CD14-positive monocyte (primary cell): ENCODE results near the gene KIAA0040. TPM values are rescaled to one million over a fixed set of nuclear protein-coding genes. Genes with fewer than 3 reads are reported as not detected.

ENCODE experiments used
- DNase-seq, 3 donors: peaks; one replicate each; pipeline ENCODE4 v3.0.0-alpha.2; 2011 to 2022
- H2AFZ ChIP-seq: 2 replicates; pipeline ENCODE4 v1.6.0; 2012; ENCODE audit warnings: mild to moderate bottlenecking, low read depth, low read length, inconsistent platforms; ENCODE audit not compliant: insufficient read depth, poor library complexity, severe bottlenecking
- H3K27ac ChIP-seq, 2 donors: 1 replicate in 1 of 2; 2 replicates in 1 of 2; pipeline ENCODE4 v1.5.1; 2012 to 2013; ENCODE audit warnings: low read length in 2 of 2, control low read depth in 1 of 2, inconsistent platforms in 1 of 2, low read depth in 1 of 2, mild to moderate bottlenecking in 1 of 2
- H3K27me3 ChIP-seq, 2 donors: one replicate each; pipeline versions ENCODE4 v1.6.0 to v1.6.1; 2011 to 2013; ENCODE audit warnings: low read length in 2 of 2; ENCODE audit not compliant: control insufficient read depth in 2 of 2, insufficient read depth in 2 of 2
- H3K36me3 ChIP-seq, 2 donors: replicated peaks in 1 of 2; 1 replicate in 1 of 2; 2 replicates in 1 of 2; pipeline versions ENCODE4 v1.5.1 to v1.6.1; 2012 to 2013; ENCODE audit warnings: low read length in 2 of 2, control low read depth in 1 of 2, inconsistent platforms in 1 of 2, mild to moderate bottlenecking in 1 of 2; ENCODE audit not compliant: insufficient read depth in 2 of 2, control insufficient read depth in 1 of 2
- H3K4me1 ChIP-seq, 2 donors: 1 replicate in 1 of 2; 2 replicates in 1 of 2; pipeline versions ENCODE4 v1.5.1 to v1.6.1; 2012 to 2013; ENCODE audit warnings: low read length in 2 of 2, control low read depth in 1 of 2, inconsistent platforms in 1 of 2, mild to moderate bottlenecking in 1 of 2, moderate library complexity in 1 of 2; ENCODE audit not compliant: insufficient read depth in 2 of 2, control insufficient read depth in 1 of 2
- H3K4me2 ChIP-seq: replicated peaks from 2 replicates; pipeline ENCODE3; 2012; ENCODE audit warnings: low read length, moderate library complexity, mild to moderate bottlenecking; ENCODE audit not compliant: poor library complexity, severe bottlenecking; ENCODE audit errors: extremely low read depth
- H3K4me3 ChIP-seq, 3 experiments: fragments of 200-600 bp in 1 of 3; sonication (generic) in 1 of 3; replicated peaks in 1 of 3; 1 replicate in 2 of 3; 2 replicates in 1 of 3; pipeline ENCODE4 v1.5.1; 2011 to 2013; ENCODE audit warnings: low read length in 3 of 3, mild to moderate bottlenecking in 3 of 3, control low read depth in 2 of 3, low read depth in 2 of 3, inconsistent platforms in 1 of 3, moderate library complexity in 1 of 3
- H3K79me2 ChIP-seq: 2 replicates; pipeline ENCODE4 v1.6.0; 2012; ENCODE audit warnings: mild to moderate bottlenecking, control low read depth, inconsistent platforms, low read length, moderate library complexity; ENCODE audit not compliant: insufficient read depth
- H3K9ac ChIP-seq: 2 replicates; pipeline ENCODE4 v1.6.0; 2017; ENCODE audit warnings: low read length, mild to moderate bottlenecking; ENCODE audit not compliant: insufficient read depth, poor library complexity, severe bottlenecking
- H3K9me3 ChIP-seq, 2 donors: replicated peaks in 1 of 2; 1 replicate in 1 of 2; 2 replicates in 1 of 2; pipeline versions ENCODE4 v1.5.1 to v1.6.1; 2012 to 2013; ENCODE audit warnings: low read length in 2 of 2, control low read depth in 1 of 2; ENCODE audit not compliant: control insufficient read depth in 1 of 2, insufficient read depth in 1 of 2
- H4K20me1 ChIP-seq: 2 replicates; pipeline ENCODE4 v1.6.0; 2012; ENCODE audit warnings: mild to moderate bottlenecking, low read length, control low read depth, moderate library complexity; ENCODE audit not compliant: insufficient read depth
- H3K27ac Mint-ChIP-seq, 7 donors: one replicate each; pipeline ENCODE4 v1.8.0; 2020; ENCODE audit warnings: mild to moderate bottlenecking in 7 of 7, mixed read lengths in 7 of 7, moderate library complexity in 6 of 7, inconsistent platforms in 2 of 7
- H3K27me3 Mint-ChIP-seq, 3 donors: one replicate each; pipeline ENCODE4 v1.8.0; 2021 to 2022; ENCODE audit warnings: low read depth in 3 of 3, mild to moderate bottlenecking in 3 of 3, mixed read lengths in 3 of 3, moderate library complexity in 3 of 3, inconsistent platforms in 1 of 3
- H3K36me3 Mint-ChIP-seq, 2 donors: one replicate each; pipeline ENCODE4 v1.8.0; 2020; ENCODE audit warnings: mixed read lengths in 2 of 2, inconsistent platforms in 1 of 2, mild to moderate bottlenecking in 1 of 2
- H3K4me1 Mint-ChIP-seq: one replicate; pipeline ENCODE4 v1.8.0; 2020; ENCODE audit warnings: mild to moderate bottlenecking, mixed read lengths
- H3K4me3 Mint-ChIP-seq, 2 donors: one replicate each; pipeline ENCODE4 v1.8.0; 2020; ENCODE audit warnings: mild to moderate bottlenecking in 2 of 2, mixed read lengths in 2 of 2, moderate library complexity in 1 of 2
- H3K9me3 Mint-ChIP-seq, 7 donors: one replicate each; pipeline ENCODE4 v1.8.0; 2020 to 2022; ENCODE audit warnings: mixed read lengths in 7 of 7, mild to moderate bottlenecking in 6 of 7, moderate library complexity in 6 of 7, inconsistent platforms in 2 of 7
- CTCF ChIP-seq: fragments of 200-600 bp; IDR thresholded peaks from one replicate; pipeline ENCODE4 v1.8.0; 2022; ENCODE audit warnings: antibody characterized with exemption, mild to moderate bottlenecking
- WGBS: methylation state at CpG from one replicate; pipeline ENCODE4 v1.1.5; 2013; ENCODE audit warnings: missing lambda C conversion rate; ENCODE audit not compliant: insufficient coverage; 5-methylcytosine and 5-hydroxymethylcytosine counted together
- intact Hi-C, 2 donors: fragments of 100-400 bp; cut with micrococcal nuclease; formaldehyde crosslinking; loops; one replicate each; pipeline versions ENCODE4 v1.15.0 to v1.15.1; 2023
- polyA plus RNA-seq, 3 donors: library from polyadenylated mRNA; depleted of rRNA in 1 of 3; unstranded in 2 of 3; stranded (reverse) in 1 of 3; fragments of 300-500 nt in 2 of 3; fragments of >200 nt in 1 of 3; fragmentation: Illumina TruSeq in 2 of 3; gene quantifications; 1 replicate in 2 of 3; 2 replicates in 1 of 3; pipeline ENCODE4 v1.2.3, GENCODE V29; 2012 to 2021

Gene KIAA0040
- polyA plus RNA-seq, 3 donors: 24.0 to 35.4 (median 25.9) TPM

- peaks cover 90% of the 10 kb centered on the region for H4K20me1 ChIP-seq
- 100% methylated on average over 1 of the region's 3 CpGs for WGBS
- H3K9me3 ChIP-seq: no peaks in the 10 kb centered on the region
- H2AFZ ChIP-seq: no peak overlapping the region
- no peaks in the 10 kb centered on the region for H3K27me3 ChIP-seq
- Mint-ChIP-seq H3K9me3 (no peaks in the 10 kb centered on the region), H3K4me1 (peaks cover 27% of the 10 kb centered on the region), H3K36me3 (peaks cover 67 to 74% of the 10 kb centered on the region in 2 donors), H3K27me3 (no peaks in the 10 kb centered on the region), H3K27ac (peak overlapping the region in 2 of 7 donors; percentile 14 to 40), H3K4me3 (no peak overlapping the region)
- no peak for TF ChIP-seq CTCF
- peaks cover 34 to 67% of the 10 kb centered on the region in 2 donors for H3K36me3 ChIP-seq
- H3K27ac ChIP-seq: no peak overlapping the region
- intact Hi-C loops: no loop called here
- no peak overlapping the region for H3K4me3 ChIP-seq
- H3K4me2 ChIP-seq: no peak overlapping the region
- peaks cover 0 to 2% of the 10 kb centered on the region in 2 donors for H3K4me1 ChIP-seq
- no peak for DNase-seq
- H3K79me2 ChIP-seq: peaks cover 64% of the 10 kb centered on the region
- no peak overlapping the region for H3K9ac ChIP-seq
These were observed 14.1 kb downstream of the KIAA0040 start for GRCh38 chr1:175178456-175178855.

GRCh38 chr1:175178056-175178455, 14.5 kb downstream of the KIAA0040 start:
- Histone ChIP-seq H3K4me3 (no peak overlapping the region), H3K4me1 (peaks cover 0 to 2% of the 10 kb centered on the region in 2 donors), H2AFZ (no peak overlapping the region), H3K27me3 (no peaks in the 10 kb centered on the region), H3K79me2 (peaks cover 60% of the 10 kb centered on the region), H3K4me2 (no peak overlapping the region), H3K27ac (no peak overlapping the region), H3K9ac (no peak overlapping the region), H3K9me3 (no peaks in the 10 kb centered on the region), H3K36me3 (peaks cover 36 to 67% of the 10 kb centered on the region in 2 donors), H4K20me1 (peaks cover 90% of the 10 kb centered on the region)
- Mint-ChIP-seq H3K9me3 (no peaks in the 10 kb centered on the region), H3K27me3 (no peaks in the 10 kb centered on the region), H3K4me1 (peaks cover 27% of the 10 kb centered on the region), H3K27ac (peak overlapping the region in 4 of 7 donors; percentile 5 to 50 (median 41)), H3K36me3 (peaks cover 67 to 75% of the 10 kb centered on the region in 2 donors), H3K4me3 (no peak overlapping the region)
- no peak for TF ChIP-seq CTCF
- DNase-seq: no peak
- WGBS: no CpG with 5 or more reads among the region's 1 CpG
- intact Hi-C loops: no loop called here
